IMR-90 (cell line): ENCODE results near the gene MYH11. TPM values are rescaled to one million over a fixed set of nuclear protein-coding genes. Genes with fewer than 3 reads are reported as not detected.
A peak's percentile ranks its signal among the peaks of the same experiment; 100 is the strongest.

Experiments
- ATAC-seq: fragments of 200-7000 bp; cut with Tn5 transposase; 2 replicates; pipeline ENCODE4 v1.9.1; 2020; ENCODE audit warnings: low read depth, mild to moderate bottlenecking, moderate library complexity
- BruUV-seq: library from RNA; stranded (reverse); fragments of 400-500 nt; replicated peaks from 2 replicates; lab custom pipeline; 2021; lab: Mats Ljungman, UMichigan
- CTCF ChIA-PET: fragments of 300-600 bp; formaldehyde crosslinking; extraction: SDS; loops from one replicate; lab custom pipeline; 2021; ENCODE audit warnings: antibody characterized with exemption; lab: Yijun Ruan, JAX
- POLR2A ChIA-PET: fragments of 300-600 bp; sonication (Branson Sonifier 250); formaldehyde crosslinking; loops from one replicate; lab custom pipeline; 2022; ENCODE audit warnings: antibody characterized with exemption; ENCODE audit not compliant: unreplicated experiment; lab: Charles Lee
- DNase-seq: peaks from one replicate; pipeline ENCODE4 v3.0.0; 2013
- H2AFZ ChIP-seq: replicated peaks from 2 replicates; pipeline ENCODE3; 2013; ENCODE audit warnings: low read length, mild to moderate bottlenecking; ENCODE audit not compliant: poor library complexity
- H2AK5ac ChIP-seq: 2 replicates; pipeline ENCODE4 v1.6.1; 2013; ENCODE audit warnings: low read depth, low read length, inconsistent platforms
- H2AK9ac ChIP-seq: replicated peaks from 2 replicates; pipeline ENCODE3; 2013; ENCODE audit warnings: mild to moderate bottlenecking, low read depth, low read length, moderate library complexity; ENCODE audit not compliant: poor library complexity
- H2BK120ac ChIP-seq: 2 replicates; pipeline ENCODE4 v1.6.1; 2013; ENCODE audit warnings: low read depth, low read length, inconsistent platforms
- H2BK15ac ChIP-seq: 3 replicates; pipeline ENCODE4 v1.6.1; 2013; ENCODE audit warnings: low read depth, low read length, inconsistent platforms
- H2BK20ac ChIP-seq: 2 replicates; pipeline ENCODE4 v1.6.1; 2013; ENCODE audit warnings: low read depth, mild to moderate bottlenecking, inconsistent platforms, low read length, moderate library complexity
- H2BK5ac ChIP-seq: 2 replicates; pipeline ENCODE4 v1.6.1; 2013; ENCODE audit warnings: mild to moderate bottlenecking, low read depth, low read length, inconsistent platforms; ENCODE audit not compliant: poor library complexity, severe bottlenecking
- H3K14ac ChIP-seq: replicated peaks from 2 replicates; pipeline ENCODE4 v1.6.1; 2013; ENCODE audit warnings: low read depth, low read length, inconsistent platforms
- H3K18ac ChIP-seq: 2 replicates; pipeline ENCODE4 v1.6.1; 2013; ENCODE audit warnings: low read depth, low read length, control low read depth
- H3K23ac ChIP-seq: 2 replicates; pipeline ENCODE4 v1.6.1; 2013; ENCODE audit warnings: low read depth, low read length, inconsistent platforms
- H3K27ac ChIP-seq: 2 replicates; pipeline ENCODE4 v1.5.1; 2013; ENCODE audit warnings: mild to moderate bottlenecking, control low read depth, low read length; ENCODE audit not compliant: insufficient read depth
- H3K27me3 ChIP-seq: 2 replicates; pipeline ENCODE4 v1.6.1; 2013; ENCODE audit warnings: low read length; ENCODE audit not compliant: control insufficient read depth, insufficient read depth
- H3K36me3 ChIP-seq: 2 replicates; pipeline ENCODE4 v1.6.1; 2013; ENCODE audit warnings: low read length, mixed read lengths; ENCODE audit not compliant: control insufficient read depth, insufficient read depth
- H3K4ac ChIP-seq: 2 replicates; pipeline ENCODE4 v1.6.1; 2013; ENCODE audit warnings: low read depth, low read length, inconsistent platforms
- H3K4me1 ChIP-seq: 2 replicates; pipeline ENCODE4 v1.6.1; 2013; ENCODE audit warnings: low read length, mixed read lengths; ENCODE audit not compliant: control insufficient read depth, insufficient read depth
- H3K4me2 ChIP-seq: 2 replicates; pipeline ENCODE4 v1.6.1; 2013; ENCODE audit warnings: low read depth, mild to moderate bottlenecking, control low read depth, low read length, moderate library complexity
- H3K4me3 ChIP-seq: 2 replicates; pipeline ENCODE4 v1.5.1; 2013; ENCODE audit warnings: low read depth, mild to moderate bottlenecking, control low read depth, low read length, moderate library complexity; ENCODE audit not compliant: insufficient read depth
- H3K56ac ChIP-seq: 2 replicates; pipeline ENCODE4 v1.6.1; 2013; ENCODE audit warnings: low read length, inconsistent platforms; ENCODE audit not compliant: insufficient read depth; ENCODE audit errors: extremely low read depth
- H3K79me1 ChIP-seq, 2 experiments: 2 replicates each; pipeline ENCODE4 v1.6.1; 2013; ENCODE audit warnings: low read length in 2 of 2, inconsistent platforms in 1 of 2, low read depth in 1 of 2
- H3K9ac ChIP-seq: 2 replicates; pipeline ENCODE4 v1.6.1; 2013; ENCODE audit warnings: low read depth, low read length, control low read depth
- H3K9me1 ChIP-seq: 2 replicates; pipeline ENCODE4 v1.6.1; 2013; ENCODE audit warnings: low read length, inconsistent platforms; ENCODE audit not compliant: insufficient read depth
- H3K9me3 ChIP-seq: 2 replicates; pipeline ENCODE4 v1.6.1; 2013; ENCODE audit warnings: low read length; ENCODE audit not compliant: control insufficient read depth, insufficient read depth
- H4K20me1 ChIP-seq: 2 replicates; pipeline ENCODE4 v1.6.1; 2013; ENCODE audit warnings: low read length, inconsistent platforms; ENCODE audit not compliant: insufficient read depth
- H4K5ac ChIP-seq: 2 replicates; pipeline ENCODE4 v1.6.1; 2013; ENCODE audit warnings: mild to moderate bottlenecking, low read depth, low read length, control low read depth
- H4K8ac ChIP-seq, 2 experiments: 2 replicates each; pipeline ENCODE4 v1.6.1; 2013; ENCODE audit warnings: low read depth in 2 of 2, low read length in 2 of 2, control low read depth in 1 of 2, inconsistent platforms in 1 of 2
- H4K91ac ChIP-seq: 2 replicates; pipeline ENCODE4 v1.6.1; 2013; ENCODE audit warnings: low read depth, low read length, inconsistent platforms; ENCODE audit not compliant: insufficient read depth
- BHLHE40 ChIP-seq: fragments of 150-350 bp; IDR thresholded peaks from 2 replicates; pipeline ENCODE4 v1.6.1; 2016; ENCODE audit warnings: mild to moderate bottlenecking, low read depth, low read length
- CEBPB ChIP-seq: IDR thresholded peaks from 2 replicates; pipeline ENCODE4 v1.6.1; 2012; ENCODE audit warnings: low read depth, low read length, improper control_type of control experiment
- CHD1 ChIP-seq: IDR thresholded peaks from 2 replicates; pipeline ENCODE4 v1.6.1; 2012; ENCODE audit warnings: low read depth, low read length, improper control_type of control experiment
- CTCF ChIP-seq: conservative IDR thresholded peaks from 2 replicates; pipeline ENCODE4 v1.5.1; 2012; ENCODE audit warnings: mild to moderate bottlenecking, low read depth, low read length, improper control_type of control experiment
- FOS ChIP-seq: fragments of 150-350 bp; IDR thresholded peaks from 2 replicates; pipeline ENCODE4 v1.6.1; 2016; ENCODE audit warnings: low read depth, low read length
- MAFK ChIP-seq: IDR thresholded peaks from 2 replicates; pipeline ENCODE4 v1.6.1; 2012; ENCODE audit warnings: low read depth, low read length, improper control_type of control experiment
- MAZ ChIP-seq: IDR thresholded peaks from 2 replicates; pipeline ENCODE4 v1.6.1; 2012; ENCODE audit warnings: low read depth, mild to moderate bottlenecking, low read length, improper control_type of control experiment, moderate library complexity, borderline replicate concordance
- MXI1 ChIP-seq: IDR thresholded peaks from 2 replicates; pipeline ENCODE4 v1.6.1; 2012; ENCODE audit warnings: low read depth, mild to moderate bottlenecking, low read length, moderate library complexity, borderline replicate concordance
- NFE2L2 ChIP-seq: fragments of 150-350 bp; IDR thresholded peaks from 2 replicates; pipeline ENCODE4 v1.6.1; 2016; ENCODE audit warnings: low read depth, mild to moderate bottlenecking, low read length
- POLR2A ChIP-seq: IDR thresholded peaks from 2 replicates; pipeline ENCODE4 v1.6.1; 2012; ENCODE audit warnings: mild to moderate bottlenecking, low read depth, low read length
- RAD21 ChIP-seq: IDR thresholded peaks from 2 replicates; pipeline ENCODE4 v1.6.1; 2012; ENCODE audit warnings: low read length, improper control_type of control experiment
- RCOR1 ChIP-seq: IDR thresholded peaks from 2 replicates; pipeline ENCODE4 v1.6.1; 2012; ENCODE audit warnings: mild to moderate bottlenecking, low read length, improper control_type of control experiment; ENCODE audit not compliant: insufficient replicate concordance
- RFX5 ChIP-seq: IDR thresholded peaks from 2 replicates; pipeline ENCODE4 v1.8.0; 2012; ENCODE audit warnings: low read depth, mild to moderate bottlenecking, low read length, moderate library complexity
- SMC3 ChIP-seq: fragments of 150-350 bp; IDR thresholded peaks from 2 replicates; pipeline ENCODE4 v1.6.1; 2016; ENCODE audit warnings: low read depth, mild to moderate bottlenecking, antibody characterized with exemption, low read length, moderate library complexity
- WGBS, 2 experiments: methylation state at CpG; one replicate each; pipeline versions ENCODE4 v1.1.5 to v1.1.7; 2013; ENCODE audit warnings: missing lambda C conversion rate in 2 of 2; ENCODE audit not compliant: insufficient read length in 1 of 2; ENCODE audit errors: extremely low coverage in 2 of 2; 5-methylcytosine and 5-hydroxymethylcytosine counted together
- dilution Hi-C: fragments of 300-500 bp; cut with HindIII; formaldehyde crosslinking; loops from one replicate; pipeline ENCODE4 v1.14.3; 2018; ENCODE audit warnings: low sequenced_read_pairs; ENCODE audit not compliant: unreplicated experiment
- in situ Hi-C: fragments of 300-500 bp; cut with MboI; formaldehyde crosslinking; loops from 3 replicates; pipeline ENCODE4 v1.14.3; 2019; ENCODE audit warnings: low sequenced_read_pairs, inconsistent platforms, mixed read lengths
- intact Hi-C: fragments of 100-400 bp; cut with micrococcal nuclease; formaldehyde crosslinking; loops from 2 replicates; pipeline ENCODE4 v1.10.0; 2022
- polyA plus RNA-seq, 3 experiments: library from polyadenylated mRNA; depleted of rRNA; stranded (reverse); fragments of >200 nt; gene quantifications; 2 replicates each; pipeline ENCODE4 v1.2.3, GENCODE V29; 2012; ENCODE audit warnings: low replicate concordance in 1 of 3
- total RNA-seq: library from RNA; depleted of rRNA; stranded (reverse); fragments of >200 nt; gene quantifications from 2 replicates; pipeline ENCODE4 v1.2.3, GENCODE V29; 2012
- TF ChIP-seq, protein P1 (sequence below): fragments of 150-350 bp; IDR thresholded peaks from 2 replicates; pipeline ENCODE4 v1.6.1; 2017; ENCODE audit warnings: mild to moderate bottlenecking, antibody characterized with exemption, low read length, low read depth
- TF ChIP-seq, protein P2 (sequence below): fragments of 150-350 bp; IDR thresholded peaks from 2 replicates; pipeline ENCODE4 v1.6.1; 2016; ENCODE audit warnings: low read depth, mild to moderate bottlenecking, low read length, moderate library complexity, borderline replicate concordance

The MYH11 gene
- total and polyA plus RNA-seq, 2 of the 4 experiments (the other 2 are of a cell fraction), result under 0.01 to 0.12 TPM

DNA sequence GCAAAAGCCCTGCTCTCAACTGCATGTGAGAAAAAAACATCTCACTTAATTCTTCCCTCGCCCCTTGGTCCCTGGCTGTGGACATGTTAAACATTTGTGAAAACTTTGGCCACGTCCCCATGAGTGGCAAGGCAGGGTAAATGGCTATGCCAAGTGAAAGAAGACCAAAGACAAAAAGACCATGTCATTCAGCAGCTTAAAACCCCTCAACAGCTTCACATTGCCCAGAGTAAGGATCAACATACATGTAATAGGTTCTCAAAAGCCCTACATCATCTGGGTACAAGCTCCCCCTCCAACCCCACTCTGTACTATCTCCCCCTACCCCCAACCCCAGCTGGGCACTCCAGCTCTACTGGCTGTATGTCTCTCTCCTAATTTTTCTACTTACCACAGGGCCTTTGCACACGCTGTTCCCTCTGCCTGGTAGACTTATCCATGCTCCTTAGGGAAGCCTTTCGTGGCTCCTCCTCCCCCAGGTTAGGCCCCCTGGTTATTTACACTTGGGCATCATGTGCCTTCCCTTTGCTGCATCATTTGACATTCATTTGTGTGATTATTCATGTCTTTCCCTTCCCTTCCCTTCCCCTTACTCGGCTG lies 131.1 kb downstream of the MYH11 start:
- Histone ChIP-seq H3K23ac (no peak overlapping the region), H3K18ac (no peak overlapping the region), H4K8ac (no peak overlapping the region), H3K9me1 (0 out of 2 replicates have a peak, but pooled peaks cover 12% of the 10 kb centered on the region), H4K91ac (no peak overlapping the region), H2BK120ac (no peak overlapping the region), H2AK5ac (no peak overlapping the region), H4K20me1 (no peaks in the 10 kb centered on the region), H3K9me3 (no peaks in the 10 kb centered on the region), H3K27ac (no peak overlapping the region), H3K56ac (no peak overlapping the region), H3K79me1 (no peaks in the 10 kb centered on the region), H3K4me3 (no peak overlapping the region), H3K14ac (no peak overlapping the region), H3K9ac (no peak overlapping the region), H2BK5ac (no peak overlapping the region), H4K5ac (no peak overlapping the region), H2BK15ac (no peak overlapping the region), H3K4me2 (no peak overlapping the region), H2BK20ac (no peak overlapping the region), H2AK9ac (no peak overlapping the region), H2AFZ (no peak overlapping the region), H3K4me1 (no peaks in the 10 kb centered on the region), H3K4ac (no peak overlapping the region), H3K36me3 (peaks cover 19% of the 10 kb centered on the region), H3K27me3 (no peaks in the 10 kb centered on the region)
- dilution Hi-C loops, result no loop called here
- DNase-seq, result no peak
- no peak for TF ChIP-seq MXI1
- TF ChIP-seq POLR2A, result no peak
- no peak for TF ChIP-seq SMC3
- TF ChIP-seq CEBPB, result no peak
- TF ChIP-seq, protein P1, sequence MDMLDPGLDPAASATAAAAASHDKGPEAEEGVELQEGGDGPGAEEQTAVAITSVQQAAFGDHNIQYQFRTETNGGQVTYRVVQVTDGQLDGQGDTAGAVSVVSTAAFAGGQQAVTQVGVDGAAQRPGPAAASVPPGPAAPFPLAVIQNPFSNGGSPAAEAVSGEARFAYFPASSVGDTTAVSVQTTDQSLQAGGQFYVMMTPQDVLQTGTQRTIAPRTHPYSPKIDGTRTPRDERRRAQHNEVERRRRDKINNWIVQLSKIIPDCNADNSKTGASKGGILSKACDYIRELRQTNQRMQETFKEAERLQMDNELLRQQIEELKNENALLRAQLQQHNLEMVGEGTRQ, result no peak
- no peak for TF ChIP-seq MAZ
- TF ChIP-seq BHLHE40, result no peak
- TF ChIP-seq CHD1, result no peak
- no peak for TF ChIP-seq RAD21
- TF ChIP-seq, protein P2, sequence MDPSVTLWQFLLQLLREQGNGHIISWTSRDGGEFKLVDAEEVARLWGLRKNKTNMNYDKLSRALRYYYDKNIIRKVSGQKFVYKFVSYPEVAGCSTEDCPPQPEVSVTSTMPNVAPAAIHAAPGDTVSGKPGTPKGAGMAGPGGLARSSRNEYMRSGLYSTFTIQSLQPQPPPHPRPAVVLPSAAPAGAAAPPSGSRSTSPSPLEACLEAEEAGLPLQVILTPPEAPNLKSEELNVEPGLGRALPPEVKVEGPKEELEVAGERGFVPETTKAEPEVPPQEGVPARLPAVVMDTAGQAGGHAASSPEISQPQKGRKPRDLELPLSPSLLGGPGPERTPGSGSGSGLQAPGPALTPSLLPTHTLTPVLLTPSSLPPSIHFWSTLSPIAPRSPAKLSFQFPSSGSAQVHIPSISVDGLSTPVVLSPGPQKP, result no peak
- TF ChIP-seq FOS, result no peak
- TF ChIP-seq MAFK, result no peak
- no peak for TF ChIP-seq CTCF
- no peak for TF ChIP-seq RCOR1
- no peak for TF ChIP-seq RFX5
- TF ChIP-seq NFE2L2, result no peak
- ChIA-PET POLR2A (no interaction called here), CTCF (no interaction called here)
- in situ Hi-C loops, result no loop called here
- WGBS, 2 experiments, result 100% methylated on average over 2 of the region's 5 CpGs; no CpG with 5 or more reads in 1 of the 2 experiments
- ATAC-seq, result no peak
- BruUV-seq, result TSS peak; percentile 43
- intact Hi-C loops, result no loop called here
